HG02943 (cell line): ENCODE results near the gene UNC119B.

ENCODE experiments used
- ATAC-seq: cut with Tn5 transposase; IDR thresholded peaks from one replicate; pipeline ENCODE4 v1.9.1; 2021; ENCODE audit warnings: mild to moderate bottlenecking, low read depth, moderate library complexity; ENCODE audit not compliant: unreplicated experiment

Gene UNC119B

DNA sequence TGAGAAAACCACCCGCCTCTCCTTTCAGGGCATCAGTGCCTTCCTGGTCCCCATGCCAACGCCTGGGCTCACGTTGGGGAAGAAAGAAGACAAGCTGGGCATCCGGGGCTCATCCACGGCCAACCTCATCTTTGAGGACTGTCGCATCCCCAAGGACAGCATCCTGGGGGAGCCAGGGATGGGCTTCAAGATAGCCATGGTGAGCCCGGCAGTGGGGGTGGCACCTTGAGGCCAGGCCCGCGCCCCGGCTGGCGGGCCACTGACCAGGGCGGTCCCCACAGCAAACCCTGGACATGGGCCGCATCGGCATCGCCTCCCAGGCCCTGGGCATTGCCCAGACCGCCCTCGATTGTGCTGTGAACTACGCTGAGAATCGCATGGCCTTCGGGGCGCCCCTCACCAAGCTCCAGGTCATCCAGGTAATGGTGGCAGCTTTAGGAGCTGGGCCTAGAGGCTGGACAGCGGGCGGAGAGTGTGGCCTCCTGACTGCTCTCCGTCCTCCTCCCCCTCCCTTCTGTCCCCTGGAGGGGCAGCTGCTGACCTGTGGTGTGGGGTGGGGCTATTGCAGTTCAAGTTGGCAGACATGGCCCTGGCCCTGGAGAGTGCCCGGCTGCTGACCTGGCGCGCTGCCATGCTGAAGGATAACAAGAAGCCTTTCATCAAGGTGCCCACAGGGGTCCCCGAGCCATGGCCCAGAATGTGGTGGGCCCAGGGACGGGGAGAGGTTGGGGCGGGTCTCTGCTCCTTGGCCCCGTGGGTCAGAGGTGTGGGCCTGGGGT is 28.2 kb downstream of the UNC119B start:
- no peak for ATAC-seq

- no peak for ATAC-seq
These were observed 28.9 kb downstream of the UNC119B start for GRCh38 chr12:120739031-120739762.

GRCh38 chr12:120739821-120740613 is 29.8 kb downstream of the UNC119B start:
- ATAC-seq = no peak

DNA sequence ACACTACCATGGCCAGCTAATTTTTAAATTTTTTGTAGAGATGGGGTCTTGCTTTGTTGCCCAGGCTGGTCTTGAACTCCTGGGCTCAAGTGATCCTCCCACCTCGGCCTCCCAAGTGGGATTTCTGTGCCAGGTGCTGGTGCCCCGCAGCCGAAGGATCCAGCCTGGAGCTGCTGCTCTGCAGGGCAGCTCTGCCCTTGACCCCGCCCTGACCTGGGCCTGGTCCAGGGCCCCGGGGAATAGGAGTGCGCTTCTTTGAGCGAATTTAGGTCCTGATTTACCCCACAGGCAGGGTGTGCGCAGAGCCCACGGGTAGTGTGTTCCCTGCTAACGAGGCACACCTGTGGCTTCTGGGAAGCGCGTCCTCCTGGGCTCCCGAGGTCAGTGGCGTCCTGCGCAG is 30.6 kb downstream of the UNC119B start:
- no peak for ATAC-seq

DNA sequence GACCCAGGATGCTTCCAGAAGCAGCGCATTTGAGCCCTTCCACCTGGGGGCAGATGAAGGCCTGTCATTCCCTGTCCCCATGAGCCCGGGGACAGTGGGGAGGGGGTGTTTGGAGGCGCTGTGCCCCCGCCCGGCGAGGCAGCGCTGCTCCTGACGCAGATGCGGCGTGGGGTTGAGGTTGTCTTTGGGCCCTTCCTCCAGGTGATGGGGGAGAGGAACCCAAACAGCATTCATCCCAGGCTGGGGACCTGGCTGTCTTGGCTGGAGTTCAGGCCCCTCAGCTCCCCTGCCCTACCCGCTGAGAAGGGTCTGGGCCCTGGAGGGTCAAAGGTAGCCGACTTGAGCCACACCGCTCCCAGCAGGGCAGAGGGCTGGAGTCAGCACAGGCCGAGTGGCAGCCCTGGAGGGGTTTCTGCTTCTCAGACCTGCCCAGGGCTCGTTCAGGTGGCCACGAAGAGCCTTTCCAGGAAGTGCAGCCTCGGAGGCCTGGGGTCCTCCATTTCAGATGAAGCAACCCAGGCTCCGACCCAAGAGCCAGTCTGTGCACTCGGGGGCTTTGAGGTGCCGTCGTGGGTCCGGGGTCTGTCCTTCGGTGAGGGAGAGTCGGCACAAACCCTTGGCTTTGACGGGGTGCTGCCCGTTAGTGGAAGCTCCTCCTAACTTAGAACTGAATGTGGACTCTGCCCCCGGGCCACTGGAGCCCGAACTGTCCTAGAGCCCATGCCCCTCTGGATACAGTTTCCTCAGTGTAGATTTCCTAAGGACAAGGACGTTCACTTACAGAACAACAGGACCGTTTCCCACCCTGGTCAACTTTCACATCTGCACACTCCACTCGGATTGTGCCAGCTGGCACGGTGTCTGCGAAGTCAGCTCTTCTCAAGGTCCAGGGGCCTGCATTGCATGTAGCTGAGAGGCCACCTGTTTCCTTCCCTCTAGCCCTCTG is 31.5 kb downstream of the UNC119B start:
- ATAC-seq = no peak

- no peak for ATAC-seq
These were observed 34.8 kb downstream of the UNC119B start for GRCh38 chr12:120744922-120745493.

DNA sequence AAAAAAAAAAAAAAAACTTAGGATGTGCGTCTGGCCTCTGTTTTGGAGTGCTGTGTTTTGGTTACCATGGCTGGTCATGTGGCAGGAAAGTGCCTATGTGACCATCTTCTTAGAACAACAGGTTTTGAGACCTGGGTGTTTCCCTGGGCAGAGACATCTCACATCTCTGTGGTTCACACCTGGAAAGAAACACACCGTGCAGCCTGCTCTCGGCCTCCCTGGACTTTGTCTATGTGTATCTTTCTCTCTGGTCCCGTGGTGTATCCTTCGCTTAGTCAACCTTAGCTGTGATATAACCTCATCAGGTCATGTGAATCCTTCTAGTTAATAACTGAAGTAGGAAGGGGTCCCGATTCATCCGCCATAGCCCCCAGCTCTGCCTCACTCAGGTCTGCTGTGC is 38.0 kb downstream of the UNC119B start:
- no peak for ATAC-seq

GRCh38 chr12:120749256-120749655 is 39.0 kb downstream of the UNC119B start:
- ATAC-seq = no peak

DNA sequence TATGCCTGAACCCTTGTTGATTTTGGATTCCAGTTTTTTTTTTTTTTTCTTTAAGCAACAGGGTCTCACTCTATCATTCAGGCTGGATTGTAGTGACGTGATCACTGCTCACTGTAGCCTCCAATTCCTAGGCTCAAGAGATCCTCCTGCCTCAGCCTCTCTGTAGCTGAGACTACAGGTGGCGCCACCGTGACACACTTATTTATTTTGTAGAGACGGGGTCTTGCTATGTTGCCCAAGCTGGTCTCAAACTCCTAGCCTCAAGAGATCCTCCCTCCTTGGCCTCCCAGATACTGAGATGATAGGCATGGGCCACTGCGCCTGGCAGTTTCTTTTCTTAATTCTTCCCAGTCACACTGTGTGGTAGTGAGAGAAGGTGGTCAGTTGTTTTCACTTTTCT is 40.5 kb downstream of the UNC119B start:
- ATAC-seq = no peak

- no peak for ATAC-seq
These were observed 41.1 kb downstream of the UNC119B start for GRCh38 chr12:120751389-120751788.

DNA sequence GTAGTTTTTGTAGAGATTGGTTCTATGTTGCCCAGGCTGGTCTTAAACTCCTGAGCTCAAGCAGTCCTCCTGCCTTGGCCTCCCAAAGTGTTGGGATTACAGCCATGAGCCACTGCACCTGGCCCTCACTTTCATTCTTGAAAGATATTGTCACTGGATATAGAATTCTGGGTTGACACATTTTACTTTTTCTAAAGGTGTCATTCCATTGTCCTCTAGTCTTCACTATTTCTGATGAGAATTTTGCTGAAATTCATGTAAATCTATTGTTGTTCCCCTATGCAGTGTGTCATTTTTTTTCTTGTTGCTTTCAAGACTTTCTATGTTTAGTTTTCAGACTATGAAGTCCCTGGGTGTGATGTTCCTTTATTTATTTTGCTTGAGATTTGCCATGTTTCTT is 44.5 kb downstream of the UNC119B start:
- ATAC-seq = no peak

DNA sequence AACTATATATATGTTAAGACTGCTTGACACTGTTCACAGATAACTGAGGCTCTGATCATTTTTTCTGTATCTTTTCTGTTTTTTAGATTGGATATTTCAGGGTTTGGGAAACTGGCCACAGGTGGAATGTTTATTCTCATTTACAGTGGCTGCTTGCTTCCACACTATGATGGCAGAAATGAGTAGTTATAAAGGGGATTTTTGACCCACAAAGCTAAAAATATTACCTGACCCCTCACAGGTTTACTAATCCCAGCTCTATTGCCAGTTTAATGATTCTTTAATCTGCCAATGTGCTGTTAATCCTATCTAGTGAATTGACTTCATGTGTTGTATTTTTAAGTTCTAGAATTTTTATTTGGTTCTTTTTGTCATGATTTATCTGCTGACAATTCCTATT is 45.0 kb downstream of the UNC119B start:
- ATAC-seq = no peak

DNA sequence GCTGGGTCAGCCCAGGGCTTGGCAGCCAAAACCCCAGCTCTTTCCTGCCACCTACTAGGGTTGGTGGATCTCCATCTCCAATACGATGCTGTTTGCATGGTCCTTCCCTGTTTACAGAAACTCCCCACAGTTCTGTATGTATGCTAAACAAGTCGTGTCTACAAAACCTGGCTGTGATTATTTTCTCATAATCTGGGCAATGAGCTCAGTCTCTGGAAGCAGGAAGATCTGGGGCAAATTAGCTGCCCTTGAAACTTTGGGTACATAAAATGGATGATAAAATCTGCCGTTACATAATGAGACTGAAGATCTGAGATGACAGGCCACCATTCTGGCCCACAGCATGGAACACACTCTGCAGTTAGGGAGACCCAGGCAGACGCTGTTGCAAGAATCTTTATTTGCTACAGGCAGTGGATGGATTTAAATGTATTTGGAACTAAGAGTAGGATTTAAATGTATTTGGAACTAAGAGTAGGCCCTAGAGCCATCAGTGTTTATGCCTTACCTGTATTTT is 47.0 kb downstream of the UNC119B start:
- ATAC-seq = no peak

DNA sequence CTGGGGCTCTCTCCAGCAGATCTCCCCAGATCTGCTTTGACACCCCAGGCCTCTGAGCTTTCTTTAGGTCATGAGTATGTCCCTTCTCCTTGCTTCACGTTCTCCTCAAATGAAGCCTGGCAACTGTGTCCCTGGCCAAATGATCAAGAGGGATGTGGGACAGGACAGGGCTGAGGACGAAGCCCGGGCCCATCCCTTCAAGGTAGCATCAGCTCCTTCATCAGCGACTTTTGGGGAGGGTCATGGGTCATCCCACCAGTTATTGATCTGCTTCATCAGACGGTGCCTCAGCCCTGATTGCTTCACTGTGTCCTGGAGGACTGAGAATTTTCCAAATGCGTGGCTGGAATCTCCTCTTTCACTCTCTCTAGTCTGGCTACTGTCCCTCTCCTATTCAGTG is 47.7 kb downstream of the UNC119B start:
- no peak for ATAC-seq

DNA sequence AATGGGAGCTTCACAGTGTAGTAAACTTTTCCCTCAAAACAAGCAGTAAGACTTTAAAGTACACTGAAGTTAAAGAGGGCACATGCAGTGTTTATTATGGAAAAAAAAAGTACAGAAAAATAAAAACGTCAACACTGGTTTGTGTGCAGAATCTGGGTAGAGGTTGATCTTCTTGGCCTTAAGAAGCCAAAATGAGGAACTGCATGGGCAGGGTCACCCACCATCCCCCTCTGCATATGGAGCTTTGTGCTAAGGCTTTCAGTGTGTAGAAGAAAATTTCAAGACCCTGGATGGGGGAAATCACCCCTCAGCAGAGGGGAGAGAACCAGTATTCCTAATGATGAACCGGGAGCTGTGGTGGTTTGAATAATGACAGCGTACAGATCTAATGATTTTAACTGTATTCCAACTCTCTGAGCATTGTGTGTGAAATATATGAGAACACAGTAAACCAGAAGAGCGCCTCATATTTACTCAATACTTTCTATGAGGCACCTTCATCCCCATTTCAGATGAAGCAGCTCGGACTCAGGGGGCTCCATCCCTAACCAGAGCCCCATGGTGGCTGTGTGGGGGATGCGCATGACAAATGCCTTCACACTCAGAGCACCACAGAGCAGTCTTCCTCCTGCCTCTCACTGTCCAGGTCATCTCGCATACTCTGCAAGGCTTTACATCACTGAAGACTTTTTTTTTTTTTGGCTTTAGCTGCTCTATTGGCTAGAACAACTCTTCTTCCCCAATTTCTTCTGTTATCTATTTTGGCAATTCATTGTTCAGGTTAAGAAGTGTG is 48.7 kb downstream of the UNC119B start:
- no peak for ATAC-seq

GRCh38 chr12:120759591-120760348 is 49.5 kb downstream of the UNC119B start:
- ATAC-seq = no peak

DNA sequence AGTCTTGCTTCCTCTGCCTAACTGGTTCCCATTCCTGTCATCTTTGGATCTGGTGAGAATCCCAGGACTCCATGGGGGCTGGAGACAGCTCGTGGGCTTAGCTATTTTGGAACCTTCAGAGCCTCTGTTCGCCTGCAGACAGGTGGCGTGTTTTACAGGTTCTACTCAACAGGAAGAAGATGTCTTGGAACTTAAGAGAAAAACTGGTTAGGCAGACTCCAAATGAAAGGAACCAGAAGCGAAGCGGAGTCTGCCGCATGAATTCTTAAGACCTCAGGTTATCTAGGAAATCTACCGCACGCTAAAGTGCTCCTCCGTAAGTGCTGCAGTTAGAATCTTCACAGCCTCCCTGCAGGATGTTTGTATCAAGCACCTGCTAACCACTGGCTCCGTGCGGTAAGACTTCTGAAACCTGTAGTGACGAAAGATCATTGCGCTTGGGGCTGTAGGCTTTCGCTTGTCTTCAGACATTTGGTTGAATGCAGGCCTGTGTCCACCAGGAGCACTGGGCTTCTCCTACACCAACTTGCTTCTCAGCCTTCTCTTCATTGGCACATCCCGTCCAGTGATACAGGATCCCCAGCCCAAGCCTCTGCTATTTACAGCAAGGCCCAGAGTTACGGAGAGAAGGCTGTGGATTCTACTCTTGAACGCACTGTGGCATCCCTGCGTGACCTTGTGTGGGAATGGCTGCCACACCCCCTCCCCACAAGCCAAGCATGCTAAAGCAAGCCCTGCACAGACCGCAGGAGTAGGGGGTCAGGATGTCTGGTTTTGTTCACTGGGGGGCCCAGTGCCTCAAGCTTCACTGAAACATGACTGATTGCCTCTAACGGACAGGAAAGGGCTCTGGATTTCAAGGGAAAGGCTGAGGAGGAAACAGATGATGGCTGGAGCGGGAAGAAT is 50.3 kb downstream of the UNC119B start:
- no peak for ATAC-seq
